Natural killer cell treated with Interleukin-12 subunit alpha and Interleukin-12 subunit beta and Interleukin-15 and Interleukin-18, amount 100 ng/mL, for 72 hours (primary cell): ENCODE results near the gene PLAU. TPM values are rescaled to one million over a fixed set of nuclear protein-coding genes. Genes with fewer than 3 reads are reported as not detected.
A peak's percentile ranks its signal among the peaks of the same experiment; 100 is the strongest.

Experiments used
- ATAC-seq, 2 donors: fragments of 150-1000 bp; cut with Tn5 transposase in 1 of 2; sonication (Bioruptor Pico), chemical (Tn5 transposase) in 1 of 2; 2 replicates each; pipeline ENCODE4 v1.10.0; 2021
- DNase-seq: peaks from one replicate; pipeline ENCODE4 v3.0.0; 2022; ENCODE audit warnings: low spot score
- H3K27ac Mint-ChIP-seq, 2 donors: 1 replicate in 1 of 2; 2 replicates in 1 of 2; pipeline ENCODE4 v1.8.0; 2022; ENCODE audit warnings: mixed read lengths in 2 of 2, mild to moderate bottlenecking in 1 of 2, moderate library complexity in 1 of 2
- H3K27me3 Mint-ChIP-seq, 2 donors: 1 replicate in 1 of 2; 2 replicates in 1 of 2; pipeline ENCODE4 v1.8.0; 2022; ENCODE audit warnings: mixed read lengths in 2 of 2
- H3K36me3 Mint-ChIP-seq: one replicate; pipeline ENCODE4 v1.8.0; 2022; ENCODE audit warnings: mixed read lengths
- H3K4me1 Mint-ChIP-seq, 2 donors: 1 replicate in 1 of 2; 2 replicates in 1 of 2; pipeline ENCODE4 v1.8.0; 2022; ENCODE audit warnings: low read depth in 2 of 2, mixed read lengths in 2 of 2, mild to moderate bottlenecking in 1 of 2
- H3K4me3 Mint-ChIP-seq: one replicate; pipeline ENCODE4 v1.8.0; 2022; ENCODE audit warnings: mixed read lengths
- H3K9me3 Mint-ChIP-seq: 2 replicates; pipeline ENCODE4 v1.8.0; 2022; ENCODE audit warnings: mixed read lengths
- total RNA-seq, 2 donors: library from RNA; stranded (reverse); gene quantifications; one replicate each; pipeline ENCODE4 v1.2.3, GENCODE V29; 2022

The PLAU gene
- total RNA-seq, 2 donors from 2014 or later, result not detected

DNA sequence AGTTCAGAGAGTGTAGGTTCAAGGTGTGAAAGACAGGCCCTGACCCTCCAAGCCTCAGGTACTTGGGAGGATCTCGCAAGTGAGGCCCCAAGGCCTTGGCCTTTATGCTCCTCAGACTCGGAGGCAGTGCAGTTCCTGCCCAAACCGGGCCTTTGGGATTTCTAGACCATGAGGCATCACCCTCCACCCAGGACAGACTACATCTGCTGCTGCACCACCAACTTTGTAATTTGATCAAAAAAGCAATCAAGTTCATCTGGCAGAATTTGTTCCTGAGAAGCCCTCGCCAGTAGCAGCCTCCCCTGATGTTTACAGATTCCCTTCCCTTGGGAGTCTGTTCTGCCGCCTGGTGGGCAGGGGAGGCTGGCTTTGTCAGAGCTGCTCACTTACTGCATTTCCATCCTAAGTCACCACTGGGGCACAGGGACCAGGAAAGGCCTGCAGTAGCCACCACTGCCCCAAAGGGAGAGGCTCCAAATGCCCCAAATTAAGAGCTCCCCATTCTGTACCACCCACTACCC, 38.7 kb upstream of the PLAU start:
- no peaks in the 10 kb centered on the region for H3K36me3 Mint-ChIP-seq
- H3K4me1 Mint-ChIP-seq, result peaks cover 15 to 33% of the 10 kb centered on the region in 2 donors
- DNase-seq (no peak), ATAC-seq (no peak)
- no peaks in the 10 kb centered on the region for H3K9me3 Mint-ChIP-seq
- H3K27ac Mint-ChIP-seq, result peak overlapping the region; percentile 21 to 28
- peaks cover 0 to under 1% of the 10 kb centered on the region in 2 donors for H3K27me3 Mint-ChIP-seq
- H3K4me3 Mint-ChIP-seq, result peak overlapping the region; percentile 75

DNA sequence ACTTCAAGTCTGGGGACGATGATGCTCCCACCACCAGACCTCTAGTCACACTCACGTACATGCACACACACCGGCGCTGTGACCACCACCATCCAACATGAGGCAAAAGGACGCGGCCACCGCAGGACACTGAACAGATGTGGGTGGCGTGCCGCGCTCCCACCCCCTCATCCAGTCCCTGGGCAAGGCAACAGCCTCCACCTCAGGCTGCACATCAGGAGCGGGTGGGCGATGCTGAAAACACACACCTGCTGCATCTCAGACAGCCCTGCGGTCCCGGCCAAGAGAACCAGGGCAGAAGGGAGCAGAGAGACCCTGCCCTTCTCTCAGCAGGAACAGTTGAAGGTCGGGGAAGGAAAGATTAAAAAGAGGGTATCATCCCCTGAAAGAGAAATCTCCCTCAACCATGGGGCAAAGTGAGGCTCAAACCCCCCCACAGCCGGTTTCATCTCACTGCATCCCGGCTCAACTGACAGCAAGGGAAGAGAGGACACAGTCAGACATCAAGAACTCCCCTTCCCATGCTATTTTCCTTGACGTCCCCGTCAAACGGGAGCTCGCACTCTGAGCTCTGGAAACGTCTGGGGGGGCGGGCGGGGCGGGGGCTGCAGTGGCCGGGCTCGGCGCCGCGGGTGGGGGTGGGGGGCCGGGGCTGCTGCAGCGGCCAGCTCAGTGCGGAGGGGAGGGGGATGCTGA, 37.6 kb upstream of the PLAU start:
- Mint-ChIP-seq H3K9me3 (no peaks in the 10 kb centered on the region), H3K27me3 (peaks cover 4 to 6% of the 10 kb centered on the region in 2 donors), H3K36me3 (no peaks in the 10 kb centered on the region), H3K27ac (peak overlapping the region; percentile 0 to 21), H3K4me3 (peak overlapping the region; percentile 75), H3K4me1 (peaks cover 23 to 35% of the 10 kb centered on the region in 2 donors)
- DNase-seq (no peak), ATAC-seq (no peak)

DNA sequence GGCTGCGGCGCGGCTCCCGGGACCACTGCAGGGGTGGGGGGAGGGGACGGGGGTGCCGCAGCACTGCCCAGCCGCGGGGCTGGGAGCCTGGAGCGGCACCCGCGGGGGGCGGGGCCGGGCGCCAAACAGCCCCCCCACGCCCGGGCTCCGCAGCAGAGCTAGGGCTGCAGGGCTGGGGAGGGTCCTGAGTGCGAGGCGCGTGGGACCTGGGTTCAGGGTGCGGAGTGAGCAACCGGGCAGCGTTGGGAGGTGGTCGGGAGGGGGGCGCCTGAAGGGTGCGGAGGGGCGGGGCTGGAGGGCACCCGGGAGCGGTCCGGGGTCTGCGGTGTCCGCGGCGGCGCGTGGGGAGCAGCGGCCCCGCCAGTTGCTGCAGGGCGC, 37.1 kb upstream of the PLAU start:
- no peaks in the 10 kb centered on the region for H3K36me3 Mint-ChIP-seq
- DNase-seq, result no peak
- peaks cover 4 to 6% of the 10 kb centered on the region in 2 donors for H3K27me3 Mint-ChIP-seq
- ATAC-seq, result peak; percentile 1 to 12
- peak overlapping the region; percentile 88 for H3K4me3 Mint-ChIP-seq
- peaks cover 23 to 35% of the 10 kb centered on the region in 2 donors for H3K4me1 Mint-ChIP-seq
- H3K9me3 Mint-ChIP-seq, result no peaks in the 10 kb centered on the region
- no peak overlapping the region for H3K27ac Mint-ChIP-seq

DNA sequence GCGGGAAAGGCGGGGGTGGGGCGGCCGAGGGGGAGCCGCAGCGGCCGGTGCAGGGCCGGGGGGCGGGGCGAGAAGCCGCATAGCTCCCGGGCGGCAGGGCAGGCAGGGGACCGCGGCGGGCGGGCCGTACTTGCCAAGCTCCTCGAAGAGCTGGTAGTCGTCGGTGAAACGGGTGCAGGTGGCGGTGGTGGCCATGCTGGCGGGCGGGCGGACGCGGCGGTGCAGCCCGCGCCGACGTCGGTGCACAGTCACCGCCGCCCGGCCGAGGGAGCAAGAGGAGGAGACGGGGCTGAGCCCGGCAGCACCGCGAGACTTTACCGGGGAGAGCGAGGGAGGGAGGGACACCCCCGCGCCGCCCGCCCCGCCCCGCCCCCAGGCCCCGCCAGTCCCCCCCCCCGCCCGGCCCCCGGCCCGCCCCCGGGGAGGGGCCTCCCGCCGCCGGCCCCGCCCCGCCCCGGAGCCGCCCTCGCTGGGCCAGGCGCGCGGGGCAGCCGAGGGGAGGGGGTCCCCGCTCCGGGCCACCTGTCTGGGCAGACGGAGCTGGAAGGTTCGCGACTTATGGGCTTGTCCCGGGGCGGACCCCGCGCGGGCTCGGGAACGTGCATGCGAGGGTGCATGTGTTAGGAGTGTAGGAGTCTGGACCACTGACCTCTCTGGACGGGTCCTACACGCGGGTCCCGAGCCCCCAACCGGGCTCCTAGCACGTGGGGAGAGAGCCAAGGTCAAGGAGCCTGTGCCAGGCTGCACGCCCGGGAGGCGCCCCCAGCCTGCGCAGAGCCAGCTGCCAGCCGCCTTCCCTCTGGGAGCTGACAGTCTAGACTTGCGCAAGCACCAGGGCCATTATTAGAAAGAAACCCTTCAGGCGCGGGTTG, 36.4 kb upstream of the PLAU start, which contains the start of gene CAMK2G:
CAMK2G (minus strand) TSS at position 289 of the 872 bp plus-strand sequence; CDS start at position 195, 94 bp downstream.
- peak; percentile 93 for ATAC-seq
- Mint-ChIP-seq H3K9me3 (no peaks in the 10 kb centered on the region), H3K36me3 (no peaks in the 10 kb centered on the region), H3K27ac (peak within 1 kb of the TSS; percentile 21 to 51), H3K27me3 (peaks cover 5 to 6% of the 10 kb centered on the region in 2 donors), H3K4me1 (peaks cover 29 to 42% of the 10 kb centered on the region in 2 donors), H3K4me3 (peak within 1 kb of the TSS; percentile 88)
- DNase-seq, result peak; percentile 86

DNA sequence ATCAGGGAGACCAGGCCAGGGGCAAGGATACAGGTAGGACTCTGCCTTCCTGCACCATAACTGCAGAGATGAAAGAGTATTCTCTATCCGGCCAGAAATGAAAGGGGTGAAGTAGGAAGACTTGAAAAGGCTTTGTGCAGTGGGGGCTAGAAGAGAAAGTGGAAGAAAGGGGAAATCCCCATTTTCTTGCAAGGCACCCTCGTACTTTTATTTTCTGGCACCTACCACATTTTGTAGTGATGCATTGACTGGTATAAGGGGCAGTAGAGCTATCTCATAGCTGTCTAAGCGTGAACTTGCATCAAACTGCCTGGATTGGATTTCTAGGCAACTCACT, 35.8 kb upstream of the PLAU start:
- no peaks in the 10 kb centered on the region for H3K9me3 Mint-ChIP-seq
- H3K36me3 Mint-ChIP-seq, result no peaks in the 10 kb centered on the region
- peak overlapping the region in 1 of 2 donors; percentile 51 for H3K27ac Mint-ChIP-seq
- peaks cover 35 to 46% of the 10 kb centered on the region in 2 donors for H3K4me1 Mint-ChIP-seq
- H3K27me3 Mint-ChIP-seq, result peaks cover 6 to 7% of the 10 kb centered on the region in 2 donors
- ATAC-seq (peak; percentile 46 to 63), DNase-seq (no peak)
- peak overlapping the region; percentile 88 for H3K4me3 Mint-ChIP-seq

DNA sequence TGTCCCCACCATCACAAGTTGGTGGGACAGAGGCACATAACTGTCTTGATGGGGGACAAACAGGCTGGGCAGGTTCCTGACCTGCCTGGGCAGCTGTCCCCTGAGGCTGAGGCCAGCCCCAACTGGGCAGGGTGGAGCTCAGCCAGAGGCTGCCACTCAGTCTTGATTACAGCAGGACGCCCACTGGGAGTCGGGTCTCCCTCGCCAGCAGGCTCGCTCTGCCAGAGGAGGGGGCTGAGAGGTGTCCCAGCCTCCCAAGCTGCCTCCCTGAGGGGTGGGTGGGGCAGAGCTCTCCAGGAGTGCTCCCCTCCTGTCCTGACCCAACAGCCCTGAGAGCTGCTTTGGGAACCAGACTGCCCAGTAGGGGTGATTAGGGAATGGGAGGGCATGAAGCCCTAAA, 34.8 kb upstream of the PLAU start:
- H3K36me3 Mint-ChIP-seq, result no peaks in the 10 kb centered on the region
- DNase-seq (no peak), ATAC-seq (no peak)
- no peak overlapping the region for H3K4me3 Mint-ChIP-seq
- no peak overlapping the region for H3K27ac Mint-ChIP-seq
- peaks cover 6 to 11% of the 10 kb centered on the region in 2 donors for H3K27me3 Mint-ChIP-seq
- no peaks in the 10 kb centered on the region for H3K9me3 Mint-ChIP-seq
- peaks cover 35 to 37% of the 10 kb centered on the region in 2 donors for H3K4me1 Mint-ChIP-seq

DNA sequence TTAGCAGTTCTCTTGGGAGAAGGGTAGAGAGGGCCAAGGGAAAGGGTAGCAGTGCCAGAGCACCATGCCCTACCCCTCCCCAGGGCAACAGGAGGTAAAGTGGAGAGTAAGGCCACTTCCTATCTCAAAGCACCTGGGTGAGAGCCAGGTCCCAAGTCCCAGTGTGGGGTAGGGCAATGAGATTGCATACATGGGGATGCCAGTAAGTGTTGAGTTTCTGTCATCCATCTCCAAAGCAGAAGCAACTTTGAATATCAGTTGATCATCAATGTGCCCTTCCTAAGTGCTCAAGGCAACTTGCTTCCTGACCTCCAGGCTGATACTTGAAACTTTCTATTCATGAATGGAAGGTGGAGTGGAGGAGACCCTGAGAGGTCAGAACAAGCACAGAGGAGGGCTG, 34.4 kb upstream of the PLAU start:
- H3K4me3 Mint-ChIP-seq, result no peak overlapping the region
- DNase-seq (no peak), ATAC-seq (no peak)
- H3K9me3 Mint-ChIP-seq, result no peaks in the 10 kb centered on the region
- H3K27ac Mint-ChIP-seq, result no peak overlapping the region
- H3K36me3 Mint-ChIP-seq, result no peaks in the 10 kb centered on the region
- peaks cover 6 to 11% of the 10 kb centered on the region in 2 donors for H3K27me3 Mint-ChIP-seq
- peaks cover 33 to 37% of the 10 kb centered on the region in 2 donors for H3K4me1 Mint-ChIP-seq

DNA sequence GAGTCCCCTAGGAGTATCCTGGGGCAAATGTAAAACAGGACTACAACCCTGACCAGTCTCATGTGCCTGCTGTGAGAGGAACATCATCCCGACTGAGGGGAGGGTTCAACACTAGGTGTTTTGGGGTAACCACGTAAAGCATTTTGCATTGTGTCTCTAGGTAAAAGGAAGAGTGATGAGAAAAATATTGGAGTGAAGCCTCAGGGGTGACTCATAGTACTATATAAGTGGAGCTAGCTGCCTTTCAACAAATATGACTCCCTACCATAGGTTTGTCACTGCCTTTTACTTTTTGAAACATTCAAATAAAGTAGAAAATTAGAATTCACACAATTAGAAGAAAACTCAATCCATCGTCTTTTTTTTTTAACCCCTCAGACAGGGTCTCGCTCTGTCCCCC, 34.0 kb upstream of the PLAU start:
- Mint-ChIP-seq H3K27me3 (peaks cover 6 to 11% of the 10 kb centered on the region in 2 donors), H3K4me3 (no peak overlapping the region), H3K27ac (no peak overlapping the region), H3K9me3 (no peaks in the 10 kb centered on the region), H3K36me3 (no peaks in the 10 kb centered on the region), H3K4me1 (peaks cover 31 to 37% of the 10 kb centered on the region in 2 donors)
- ATAC-seq, result no peak
- DNase-seq, result no peak

DNA sequence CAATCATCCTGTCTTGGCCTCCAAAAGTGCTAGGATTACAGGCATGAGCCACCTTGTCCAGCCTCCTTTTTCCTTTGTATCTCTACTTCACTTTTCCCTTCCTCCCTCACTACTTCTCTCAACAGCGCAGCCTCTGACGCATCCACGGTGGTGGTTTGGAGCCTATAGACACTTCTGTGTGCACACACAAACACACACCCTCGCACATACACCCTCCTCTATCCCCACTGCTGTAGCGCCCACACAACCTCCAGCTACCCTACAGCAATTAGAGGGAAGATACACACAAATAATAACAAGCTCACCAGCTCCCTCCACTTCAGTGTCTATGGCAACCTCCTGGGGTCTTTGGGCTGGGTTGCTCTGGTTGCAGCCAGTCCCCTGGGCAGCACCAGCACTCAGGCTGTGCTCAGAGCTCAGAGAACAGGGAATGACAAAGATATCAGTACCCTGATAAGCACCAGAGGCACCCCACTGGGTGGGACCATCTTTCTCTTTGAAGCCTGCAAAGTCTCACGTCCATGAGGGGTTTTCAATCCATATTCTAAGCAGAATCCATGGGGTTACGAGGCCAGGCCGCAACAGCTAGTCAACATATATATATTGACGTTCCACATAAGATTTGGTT, 33.3 kb upstream of the PLAU start:
- Mint-ChIP-seq H3K27ac (peak overlapping the region in 1 of 2 donors; percentile 59), H3K27me3 (peaks cover 6 to 11% of the 10 kb centered on the region in 2 donors), H3K4me1 (peaks cover 27 to 34% of the 10 kb centered on the region in 2 donors), H3K9me3 (no peaks in the 10 kb centered on the region), H3K4me3 (no peak overlapping the region), H3K36me3 (no peaks in the 10 kb centered on the region)
- no peak for ATAC-seq
- DNase-seq, result no peak

DNA sequence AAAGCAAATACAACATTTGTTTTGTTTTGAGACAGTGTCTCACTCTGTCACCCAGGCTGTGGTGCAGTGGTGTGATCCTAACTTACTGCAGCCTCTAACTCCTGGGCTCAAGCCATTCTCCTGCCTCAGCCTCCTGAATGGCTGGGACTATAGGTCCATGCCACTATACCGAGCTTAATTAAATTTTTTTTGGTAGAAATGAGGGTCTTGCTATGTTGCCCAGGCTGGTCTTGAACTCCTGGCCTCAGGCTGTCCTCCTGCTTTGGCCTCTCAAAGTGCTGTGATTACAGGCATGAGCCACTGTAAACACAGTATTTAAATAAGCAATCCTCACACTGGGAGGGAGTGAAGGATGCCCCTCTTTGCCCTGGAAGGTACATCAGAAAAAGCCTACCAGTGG, 32.6 kb upstream of the PLAU start:
- Mint-ChIP-seq H3K27me3 (peaks cover 6 to 11% of the 10 kb centered on the region in 2 donors), H3K4me3 (no peak overlapping the region), H3K4me1 (peaks cover 21 to 27% of the 10 kb centered on the region in 2 donors), H3K27ac (no peak overlapping the region), H3K9me3 (no peaks in the 10 kb centered on the region), H3K36me3 (no peaks in the 10 kb centered on the region)
- no peak for DNase-seq
- ATAC-seq, result no peak

DNA sequence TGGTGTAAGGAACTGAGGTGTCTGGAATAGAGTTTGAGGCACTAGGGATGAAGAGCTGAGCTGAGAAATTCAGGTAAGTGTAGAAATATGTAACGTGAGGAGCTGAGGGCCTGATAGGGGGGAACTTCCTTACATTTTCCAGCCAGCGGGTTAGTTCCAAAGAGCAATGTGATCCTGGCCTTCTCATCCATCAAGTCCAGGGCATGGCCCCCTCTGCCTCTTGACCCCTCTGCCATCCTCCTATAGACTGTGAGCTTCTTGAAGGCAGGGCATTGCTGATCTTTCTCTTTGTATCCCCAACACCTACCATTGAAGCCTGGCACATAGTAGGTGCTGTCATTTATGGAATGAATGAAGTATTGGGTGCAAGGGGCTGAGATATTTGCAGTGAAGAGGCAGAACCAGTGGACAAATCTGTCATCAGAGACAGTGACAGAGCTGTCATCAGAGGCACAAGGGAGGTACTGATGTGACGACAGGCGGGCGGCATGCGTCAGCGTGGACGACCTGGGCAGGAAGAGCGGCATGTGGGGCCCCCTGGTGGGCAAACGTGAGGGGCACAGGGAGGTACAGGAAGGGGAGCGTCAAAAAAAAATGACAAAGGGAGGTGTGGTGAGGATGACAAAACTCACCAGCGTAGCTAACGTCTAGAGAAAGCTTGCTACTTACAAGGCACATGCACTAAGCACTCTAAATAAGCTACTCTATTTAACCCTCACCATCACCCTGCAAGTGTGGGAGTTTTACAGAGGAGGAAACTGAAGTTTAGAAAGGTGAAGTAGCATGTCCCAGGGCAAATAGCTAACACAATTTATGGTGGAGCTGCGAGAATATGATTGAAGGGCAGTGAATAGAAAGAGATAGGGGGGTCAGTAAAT, 31.4 kb upstream of the PLAU start:
- Mint-ChIP-seq H3K27ac (peak overlapping the region in 1 of 2 donors; percentile 28), H3K36me3 (no peaks in the 10 kb centered on the region), H3K4me1 (peaks cover 21 to 27% of the 10 kb centered on the region in 2 donors), H3K27me3 (peaks cover 6 to 11% of the 10 kb centered on the region in 2 donors), H3K4me3 (peak overlapping the region; percentile 3), H3K9me3 (no peaks in the 10 kb centered on the region)
- ATAC-seq (peak; percentile 96), DNase-seq (peak; percentile 91)

DNA sequence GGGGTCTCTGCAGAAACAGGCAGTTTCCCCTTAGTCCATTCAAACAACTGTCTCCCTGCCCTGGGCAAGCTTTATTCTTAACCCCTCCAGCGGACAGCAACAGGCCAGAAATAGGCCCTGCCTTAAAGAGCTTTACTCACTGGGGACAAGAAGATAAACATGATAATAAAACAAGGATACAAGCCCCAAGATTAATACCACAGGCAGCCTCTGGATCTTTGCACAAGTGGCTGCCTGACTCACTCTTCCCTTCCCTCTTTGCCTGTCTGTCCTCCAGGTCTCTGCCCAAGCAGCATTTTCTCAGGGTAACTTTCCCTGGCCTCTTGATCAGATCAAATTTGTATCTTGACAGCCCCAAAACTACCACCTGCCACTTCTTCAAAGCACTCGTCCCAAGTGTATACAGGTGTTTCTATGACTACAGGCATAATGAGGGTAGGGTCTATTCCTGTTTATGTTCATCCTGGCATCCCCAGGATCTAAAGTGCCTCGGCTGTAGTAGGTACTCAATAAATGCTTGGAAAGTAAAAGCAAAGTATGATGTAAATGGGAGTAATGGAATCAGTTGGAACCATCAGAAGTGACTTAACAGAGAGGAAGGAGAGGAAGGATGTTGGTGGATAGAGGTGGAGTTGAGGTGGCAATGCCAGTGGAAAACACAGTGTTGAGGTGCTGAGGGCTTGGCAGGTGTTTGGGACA, 29.6 kb upstream of the PLAU start:
- H3K27me3 Mint-ChIP-seq, result peaks cover 6 to 13% of the 10 kb centered on the region in 2 donors
- H3K4me1 Mint-ChIP-seq, result peaks cover 20 to 29% of the 10 kb centered on the region in 2 donors
- no peak overlapping the region for H3K4me3 Mint-ChIP-seq
- no peaks in the 10 kb centered on the region for H3K9me3 Mint-ChIP-seq
- no peak for DNase-seq
- no peaks in the 10 kb centered on the region for H3K36me3 Mint-ChIP-seq
- H3K27ac Mint-ChIP-seq, result no peak overlapping the region
- ATAC-seq, result no peak
